Panc1 (cell line): Measurements from ENCODE around the gene TNFAIP3. TPM values are rescaled to one million over a fixed set of nuclear protein-coding genes. Genes with fewer than 3 reads are reported as not detected.

ENCODE experiments used
- ATAC-seq: fragments of 200-7000 bp; cut with Tn5 transposase; 2 replicates; pipeline ENCODE4 v1.9.1; 2020; ENCODE audit warnings: mild to moderate bottlenecking, moderate library complexity
- BruUV-seq: library from RNA; stranded (reverse); fragments of 400-500 nt; replicated peaks from 2 replicates; lab custom pipeline; 2021; lab: Mats Ljungman, UMichigan
- CTCF ChIA-PET: fragments of 300-600 bp; sonication (Branson Sonifier 250); formaldehyde crosslinking; loops from one replicate; lab custom pipeline; 2022; ENCODE audit warnings: antibody characterized with exemption; lab: Charles Lee
- POLR2A ChIA-PET: fragments of 300-600 bp; sonication (Branson Sonifier 250); formaldehyde crosslinking; loops from one replicate; lab custom pipeline; 2022; ENCODE audit warnings: antibody characterized with exemption; lab: Charles Lee
- DNase-seq: peaks from one replicate; pipeline ENCODE4 v3.0.0-alpha.2; 2010; ENCODE audit warnings: low read depth, low spot score
- H3K27ac ChIP-seq: 2 replicates; pipeline ENCODE4 v1.5.1; 2011; ENCODE audit warnings: mild to moderate bottlenecking, low read length, inconsistent platforms
- H3K27me3 ChIP-seq: fragments of 200-500 bp; sonication (Bioruptor generic); 2 replicates; pipeline ENCODE4 v1.6.0; 2014; ENCODE audit warnings: low read length, inconsistent platforms; ENCODE audit not compliant: control insufficient read depth, insufficient read depth
- H3K36me3 ChIP-seq: fragments of 200-500 bp; sonication (Bioruptor generic); 2 replicates; pipeline ENCODE4 v1.5.1; 2014; ENCODE audit warnings: inconsistent platforms, mild to moderate bottlenecking, low read length, moderate library complexity; ENCODE audit not compliant: control insufficient read depth, insufficient read depth
- H3K4me1 ChIP-seq: 2 replicates; pipeline ENCODE4 v1.5.1; 2011; ENCODE audit warnings: inconsistent platforms, mild to moderate bottlenecking, low read length, moderate library complexity; ENCODE audit not compliant: control insufficient read depth, insufficient read depth
- H3K4me3 ChIP-seq, 2 experiments: 2 replicates each; pipeline ENCODE4 v1.5.1; 2011 to 2012; ENCODE audit warnings: low read depth in 2 of 2, low read length in 2 of 2, mild to moderate bottlenecking in 2 of 2, inconsistent platforms in 1 of 2, moderate library complexity in 1 of 2
- H3K9me3 ChIP-seq: fragments of 200-500 bp; sonication (Bioruptor generic); 2 replicates; pipeline ENCODE4 v1.5.1; 2014; ENCODE audit warnings: low read depth, mild to moderate bottlenecking, inconsistent platforms, low read length, moderate library complexity; ENCODE audit not compliant: control insufficient read depth, insufficient read depth
- CTCF ChIP-seq: fragments of 450-650 bp; IDR thresholded peaks from 2 replicates; pipeline ENCODE4 v1.5.1; 2017; ENCODE audit warnings: mild to moderate bottlenecking
- POLR2AphosphoS5 ChIP-seq: IDR thresholded peaks from 2 replicates; pipeline ENCODE4 v1.6.1; 2012; ENCODE audit warnings: mild to moderate bottlenecking, low read depth, low read length, moderate library complexity
- REST ChIP-seq, 2 experiments: IDR thresholded peaks; 2 replicates each; pipeline ENCODE4 v1.6.1; 2011 to 2012; ENCODE audit warnings: low read depth in 2 of 2, control low read depth in 1 of 2, low read length in 1 of 2, mild to moderate bottlenecking in 1 of 2, moderate library complexity in 1 of 2; ENCODE audit not compliant: insufficient read depth in 1 of 2
- SIN3A ChIP-seq: IDR thresholded peaks from 2 replicates; pipeline ENCODE4 v1.6.1; 2012; ENCODE audit warnings: low read depth, mild to moderate bottlenecking, low read length, moderate library complexity, borderline replicate concordance; ENCODE audit not compliant: insufficient read depth
- TCF7L2 ChIP-seq: IDR thresholded peaks from 2 replicates; pipeline ENCODE4 v1.6.1; 2011; ENCODE audit warnings: mild to moderate bottlenecking, low read depth, low read length, inconsistent platforms
- in situ Hi-C: cut with HindIII; loops from 2 replicates; pipeline ENCODE4 v1.10.0; 2016; ENCODE audit warnings: low sequenced_read_pairs, low pct_unique_long_range_greater_than_20kb
- intact Hi-C: fragments of 100-400 bp; cut with micrococcal nuclease; formaldehyde crosslinking; loops from one replicate; pipeline ENCODE4 v1.10.0; 2022; ENCODE audit not compliant: unreplicated experiment
- total RNA-seq: library from RNA; stranded (reverse); gene quantifications from one replicate; pipeline ENCODE4 v1.2.1, GENCODE V29; 2021; ENCODE audit not compliant: unreplicated experiment

Gene TNFAIP3
- total RNA-seq, 1 experiment from 2014 or later = 15.0 TPM

- no peak for ATAC-seq
- TF ChIP-seq REST (IDR thresholded peaks at IDR 0.05; ENCODE audit: insufficient read depth in 1 of 2, low read depth in 2 of 2, low read length in 1 of 2) (no peak), SIN3A (no peak), POLR2AphosphoS5 (no peak), TCF7L2 (no peak), CTCF (no peak)
Observed at GRCh38 chr6:137845460-137845859, 21.6 kb upstream of the TNFAIP3 start.

GRCh38 chr6:137846274-137846673, 20.8 kb upstream of the TNFAIP3 start:
- no peak for ATAC-seq

More at GRCh38 chr6:137845460-137845859, 21.6 kb upstream of the TNFAIP3 start:
- Histone ChIP-seq H3K4me1 (no peaks in the 10 kb centered on the region), H3K4me3 (no peak overlapping the region), H3K27ac (no peak overlapping the region), H3K36me3 (no peaks in the 10 kb centered on the region), H3K27me3 (peaks cover 4% of the 10 kb centered on the region; the same call in 1 of the 2 replicates), H3K9me3 (no peaks in the 10 kb centered on the region)
- intact Hi-C loops = no loop called here
- no peak for DNase-seq
- ChIA-PET CTCF (no interaction called here), POLR2A (no interaction called here)
- no TSS peak for BruUV-seq
- in situ Hi-C loops = no loop called here

More at GRCh38 chr6:137846274-137846673, 20.8 kb upstream of the TNFAIP3 start:
- H3K36me3 ChIP-seq = no peaks in the 10 kb centered on the region
- in situ Hi-C loops (no loop called here), intact Hi-C loops (no loop called here)
- H3K4me1 ChIP-seq = no peaks in the 10 kb centered on the region
- no peak overlapping the region for H3K4me3 ChIP-seq
- no TSS peak for BruUV-seq
- POLR2A ChIA-PET = no interaction called here
- CTCF ChIA-PET = no interaction called here
- no peak for DNase-seq
- no peak for TF ChIP-seq TCF7L2
- no peak for TF ChIP-seq SIN3A
- no peak for TF ChIP-seq REST (IDR thresholded peaks at IDR 0.05; ENCODE audit: insufficient read depth in 1 of 2, low read depth in 2 of 2, low read length in 1 of 2)
- TF ChIP-seq CTCF = no peak
- no peak for TF ChIP-seq POLR2AphosphoS5
- H3K27ac ChIP-seq = no peak overlapping the region
- H3K27me3 ChIP-seq = peaks cover 4% of the 10 kb centered on the region; the same call in 1 of the 2 replicates
- H3K9me3 ChIP-seq = no peaks in the 10 kb centered on the region
